ENCODE results near the gene DENND1A.

DNA sequence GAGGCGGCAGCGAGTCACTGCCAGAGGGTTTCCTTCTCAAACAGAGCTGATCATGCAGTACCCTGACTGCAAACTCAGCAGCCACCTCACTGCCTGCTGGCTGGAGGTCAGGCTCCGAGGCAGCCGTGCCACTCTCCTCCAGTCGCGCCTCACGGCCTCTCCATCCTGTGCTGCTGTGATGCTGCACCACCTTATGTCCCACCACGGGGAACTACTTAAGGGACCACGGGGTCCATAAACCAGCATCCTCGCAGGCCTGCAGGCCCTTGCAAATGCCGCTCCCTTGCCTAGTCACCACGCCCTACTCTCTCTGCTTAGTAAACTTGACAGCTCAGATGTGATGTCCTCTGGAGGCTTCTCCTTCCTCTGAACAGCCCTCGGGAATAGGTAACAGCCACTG, 474.7 kb downstream of the DENND1A start:
- no peak for TF ChIP-seq EZH2 (IDR thresholded peaks at IDR 0.05)
- no peak for TF ChIP-seq POLR2AphosphoS5 (IDR thresholded peaks at IDR 0.05; ENCODE audit: borderline replicate concordance, low read depth, low read length)
- TF ChIP-seq FOXP2 (optimal IDR thresholded peaks at IDR 0.05; ENCODE audit: control extremely low read depth, extremely low read length, insufficient read depth) = no peak
